Fibroblast of pulmonary artery (primary cell): ENCODE data around the gene DRAP1.

Experiments used
- DNase-seq: peaks from one replicate; pipeline ENCODE4 v3.0.0-alpha.2; 2010; ENCODE audit warnings: low read depth
- H3K4me3 ChIP-seq: replicated peaks from 2 replicates; pipeline ENCODE4 v1.5.1; 2011; ENCODE audit warnings: low read depth, mild to moderate bottlenecking, control low read depth, low read length, moderate library complexity
- TF ChIP-seq, protein P1 (sequence below): IDR thresholded peaks from 2 replicates; pipeline ENCODE4 v1.5.1; 2011; ENCODE audit warnings: mild to moderate bottlenecking, control low read depth, low read length, inconsistent platforms; ENCODE audit errors: missing control alignments

DRAP1 gene

GRCh38 chr11:65895482-65895981 lies 23.7 kb upstream of the DRAP1 start:
- H3K4me3 ChIP-seq, result no peak overlapping the region
- no peak for DNase-seq
- TF ChIP-seq, protein P1, sequence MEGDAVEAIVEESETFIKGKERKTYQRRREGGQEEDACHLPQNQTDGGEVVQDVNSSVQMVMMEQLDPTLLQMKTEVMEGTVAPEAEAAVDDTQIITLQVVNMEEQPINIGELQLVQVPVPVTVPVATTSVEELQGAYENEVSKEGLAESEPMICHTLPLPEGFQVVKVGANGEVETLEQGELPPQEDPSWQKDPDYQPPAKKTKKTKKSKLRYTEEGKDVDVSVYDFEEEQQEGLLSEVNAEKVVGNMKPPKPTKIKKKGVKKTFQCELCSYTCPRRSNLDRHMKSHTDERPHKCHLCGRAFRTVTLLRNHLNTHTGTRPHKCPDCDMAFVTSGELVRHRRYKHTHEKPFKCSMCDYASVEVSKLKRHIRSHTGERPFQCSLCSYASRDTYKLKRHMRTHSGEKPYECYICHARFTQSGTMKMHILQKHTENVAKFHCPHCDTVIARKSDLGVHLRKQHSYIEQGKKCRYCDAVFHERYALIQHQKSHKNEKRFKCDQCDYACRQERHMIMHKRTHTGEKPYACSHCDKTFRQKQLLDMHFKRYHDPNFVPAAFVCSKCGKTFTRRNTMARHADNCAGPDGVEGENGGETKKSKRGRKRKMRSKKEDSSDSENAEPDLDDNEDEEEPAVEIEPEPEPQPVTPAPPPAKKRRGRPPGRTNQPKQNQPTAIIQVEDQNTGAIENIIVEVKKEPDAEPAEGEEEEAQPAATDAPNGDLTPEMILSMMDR, result no peak

DNA sequence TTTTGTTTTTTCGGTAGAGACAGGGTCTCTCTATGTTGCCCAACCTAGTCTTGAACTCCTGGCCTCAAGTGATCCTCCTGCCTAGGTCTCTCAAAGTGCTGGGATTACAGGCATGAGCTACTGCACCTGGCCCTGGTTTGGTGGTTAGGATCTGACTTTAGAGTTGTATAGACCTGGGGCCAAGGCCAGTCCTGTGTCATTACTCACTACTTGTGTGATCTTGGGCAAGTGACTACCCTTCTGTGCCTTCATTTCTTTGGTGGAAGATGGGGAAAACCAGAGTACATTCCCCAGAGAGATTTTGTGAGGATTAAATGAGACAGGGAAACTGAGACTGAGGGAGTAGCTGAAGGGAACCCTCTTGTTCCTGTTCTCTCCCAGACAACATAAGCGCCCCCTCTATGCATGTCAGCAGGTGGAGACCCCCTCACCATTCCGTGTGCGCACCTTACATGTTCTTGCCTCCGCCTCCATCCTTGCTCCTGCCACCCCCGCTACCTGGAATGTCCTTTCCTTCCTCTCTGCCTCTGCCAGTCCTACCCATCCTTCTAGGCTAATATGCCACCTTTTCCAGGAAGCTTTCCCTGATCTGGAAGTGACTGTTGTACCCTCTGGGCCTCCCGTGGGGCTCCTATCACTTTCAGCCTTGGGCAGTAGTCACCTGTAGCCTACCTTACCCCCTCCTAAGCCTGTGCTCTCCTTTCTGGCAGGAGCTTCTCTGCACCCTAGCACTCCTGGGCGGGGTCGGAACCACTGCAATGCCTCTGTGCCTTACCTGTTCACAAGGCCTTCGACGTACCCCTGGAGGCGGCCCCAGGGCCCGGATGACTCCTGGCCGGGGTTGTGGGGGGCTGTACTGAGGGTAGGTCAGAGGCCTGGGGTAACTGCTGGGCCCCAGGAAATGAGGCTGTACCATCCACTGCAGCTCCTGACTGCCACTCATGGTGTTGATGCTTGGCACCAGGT lies 22.9 kb upstream of the DRAP1 start:
- TF ChIP-seq, protein P1, result no peak
- DNase-seq, result no peak
- H3K4me3 ChIP-seq, result no peak overlapping the region

DNA sequence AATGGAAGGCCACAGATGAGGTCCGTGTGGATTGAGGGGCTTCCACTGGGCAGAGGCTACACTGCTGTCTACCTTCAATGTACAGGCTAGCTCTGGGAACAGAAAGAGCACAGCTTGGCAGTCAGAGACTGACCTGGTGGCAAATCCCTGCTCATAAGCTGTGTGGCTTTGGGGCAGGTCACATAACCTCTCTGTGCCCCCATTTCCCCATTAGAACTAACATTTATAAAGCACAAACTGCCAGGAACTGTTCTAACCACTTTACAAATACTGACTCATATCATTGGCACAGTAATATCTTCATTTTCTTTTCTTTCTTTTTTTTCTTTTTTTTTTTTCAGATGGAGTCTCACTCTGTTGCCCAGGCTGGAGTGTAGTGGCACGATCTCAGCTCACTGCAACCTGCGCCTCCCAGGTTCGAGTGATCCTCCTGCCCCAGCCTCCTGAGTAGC lies 22.2 kb upstream of the DRAP1 start:
- TF ChIP-seq, protein P1, result no peak
- DNase-seq, result no peak
- no peak overlapping the region for H3K4me3 ChIP-seq

DNA sequence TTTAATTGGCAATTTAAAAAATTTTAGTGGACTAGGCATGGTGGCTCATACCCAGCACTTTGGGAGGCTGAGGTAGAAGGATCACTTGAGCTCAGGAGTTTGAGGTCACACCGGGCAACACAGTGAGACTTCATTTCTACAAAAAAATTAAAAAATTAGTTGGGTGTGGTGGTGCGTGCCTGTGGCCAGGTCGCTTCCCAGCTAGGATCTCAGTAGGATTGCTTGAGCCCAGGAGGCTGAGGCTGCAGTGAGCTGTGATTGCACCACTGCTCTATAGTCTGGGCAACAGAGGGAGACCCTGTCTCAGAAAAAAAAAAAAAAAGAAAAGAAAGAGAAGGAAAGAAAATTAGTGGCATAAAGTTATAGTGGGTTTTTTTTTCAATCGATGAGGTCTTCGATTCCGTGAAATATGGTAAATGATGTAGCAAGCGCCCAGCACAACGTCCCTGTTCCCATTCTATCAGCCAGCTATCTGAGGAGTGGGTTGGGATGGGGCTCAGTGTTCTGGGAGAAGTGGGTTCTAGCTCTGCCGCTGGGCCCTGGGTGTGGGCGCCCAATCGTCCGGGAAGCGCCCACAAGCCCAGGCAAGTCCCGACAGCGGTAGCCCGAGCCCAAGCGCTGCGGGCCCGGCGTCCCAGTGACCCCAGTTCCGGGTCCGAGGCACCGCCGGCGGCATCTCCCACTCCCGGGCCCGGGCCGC lies 20.4 kb upstream of the DRAP1 start:
- TF ChIP-seq, protein P1, result no peak
- H3K4me3 ChIP-seq, result peak overlapping the region; percentile 84
- DNase-seq, result peak; percentile 31

DNA sequence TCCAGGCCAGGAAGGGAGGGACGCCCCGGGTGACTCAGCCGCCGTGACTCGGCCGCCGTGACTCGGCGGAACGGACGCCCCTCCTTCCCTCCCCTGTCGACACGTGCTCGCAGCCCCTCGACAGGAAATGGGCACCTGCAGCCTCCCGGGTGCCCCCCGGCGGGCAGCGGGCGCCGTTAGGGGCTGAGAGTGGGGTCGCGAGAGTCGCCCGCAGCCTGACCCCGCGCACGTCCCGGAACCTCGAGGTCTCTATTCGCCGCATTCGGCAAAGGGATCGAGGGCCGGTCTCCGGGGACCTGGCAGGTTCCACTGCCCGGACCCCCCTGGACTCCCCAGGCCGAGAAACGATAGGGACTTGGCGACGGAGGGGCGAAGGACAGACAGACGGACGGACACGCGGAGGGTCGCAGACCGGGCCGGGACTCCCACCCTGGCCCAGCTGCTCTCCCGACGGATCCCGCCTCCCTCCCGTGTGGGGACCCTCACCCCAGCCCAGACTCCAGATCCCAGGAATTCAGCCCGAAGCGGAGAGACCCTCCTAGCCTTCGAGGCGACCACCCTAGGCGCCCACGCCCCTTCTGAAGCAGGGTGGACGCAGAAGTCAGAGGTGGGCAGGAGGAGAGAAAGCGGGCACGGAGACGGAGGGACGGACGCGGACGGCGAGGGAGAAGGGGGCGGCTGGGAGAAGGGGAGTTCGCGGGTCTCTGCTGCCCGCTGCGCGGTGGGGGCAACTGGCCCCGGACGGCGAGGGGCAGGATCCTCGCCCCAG lies 19.7 kb upstream of the DRAP1 start:
- TF ChIP-seq, protein P1, result no peak
- H3K4me3 ChIP-seq, result peak overlapping the region; percentile 84
- peak; percentile 65 for DNase-seq

- peak; percentile 95 for DNase-seq
- peak within 1 kb of the TSS; percentile 84 for H3K4me3 ChIP-seq
- TF ChIP-seq, protein P1, result no peak
Observed at GRCh38 chr11:65900125-65900898, 18.9 kb upstream of the DRAP1 start, which contains the start of gene FOSL1. FOSL1 (minus strand) TSS chr11:65900388; CDS start chr11:65900339, 49 bp downstream.
